Bronchial epithelial cell (primary cell): ENCODE results near the gene TIMMDC1. TPM values are rescaled to one million over a fixed set of nuclear protein-coding genes. Genes with fewer than 3 reads are reported as not detected.
"Not testable (repeated sequence)": the region's sequence is repeated elsewhere in the genome, so short reads cannot be mapped to it uniquely, and the experiment has no call there.

Source experiments
- DNase-seq: peaks from one replicate; pipeline ENCODE4 v3.0.0-alpha.2; 2010; ENCODE audit warnings: low read depth
- FAIRE-seq: peaks from 2 replicates; lab custom pipeline; 2011; peaks lifted over from hg19 to GRCh38; lab: Jason Lieb, UNC
- H3K27me3 ChIP-seq: 2 replicates; pipeline ENCODE4 v1.5.1; 2011; ENCODE audit warnings: low read length; ENCODE audit not compliant: control insufficient read depth, insufficient read depth
- H3K36me3 ChIP-seq: 2 replicates; pipeline ENCODE4 v1.5.1; 2011; ENCODE audit warnings: low read length; ENCODE audit not compliant: control insufficient read depth, insufficient read depth
- H3K4me3 ChIP-seq: 2 replicates; pipeline ENCODE4 v1.5.1; 2011; ENCODE audit warnings: mild to moderate bottlenecking, low read depth, low read length, control low read depth
- total RNA-seq: library from RNA; depleted of rRNA; stranded (reverse); fragments of >200 nt; gene quantifications from 2 replicates; pipeline ENCODE4 v1.2.1, GENCODE V29; 2014
- TF ChIP-seq, protein P1 (sequence below): IDR thresholded peaks from 2 replicates; pipeline ENCODE4 v1.5.1; 2011; ENCODE audit warnings: mild to moderate bottlenecking, moderate library complexity, low read length, control low read depth, inconsistent platforms; ENCODE audit not compliant: insufficient read depth, severe bottlenecking

Gene TIMMDC1
- total RNA-seq, 1 donor from 2014 or later = 52.7 TPM

DNA sequence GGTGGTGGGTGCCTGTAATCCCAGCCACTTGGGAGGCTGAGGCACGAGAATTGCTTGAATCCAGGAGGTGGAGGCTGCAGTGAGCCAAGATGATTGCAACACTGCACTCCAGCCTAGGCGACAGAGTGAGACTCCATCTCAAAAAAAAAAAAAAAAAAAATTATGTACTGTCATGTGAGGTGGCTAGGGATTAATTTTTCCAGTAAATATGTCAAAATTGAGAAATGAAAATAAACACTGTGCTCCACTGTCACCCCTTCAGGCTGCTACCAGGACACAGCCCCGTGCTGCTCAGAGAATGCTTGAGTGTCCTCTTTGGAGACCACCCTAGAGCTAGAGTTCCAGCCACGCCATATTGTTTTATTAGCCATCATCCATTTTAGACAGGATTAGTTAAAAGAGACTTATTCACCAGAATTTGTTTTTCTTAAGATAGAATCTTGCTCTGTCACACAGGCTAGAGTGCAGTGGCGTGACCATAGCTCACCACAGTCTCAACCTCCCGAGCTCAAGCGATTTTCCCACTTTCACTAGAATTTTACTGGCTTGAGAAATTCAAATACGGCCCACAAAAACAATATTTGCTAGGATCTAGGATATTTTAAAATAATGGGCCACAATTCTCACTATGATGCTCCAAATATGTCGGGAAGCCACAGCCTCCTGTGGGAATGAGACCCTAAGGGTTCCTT, 60.4 kb downstream of the TIMMDC1 start:
- no peak for DNase-seq
- Histone ChIP-seq H3K4me3 (no peak overlapping the region), H3K27me3 (peaks cover 3% of the 10 kb centered on the region), H3K36me3 (no peaks in the 10 kb centered on the region)
- FAIRE-seq = no peak
- TF ChIP-seq, protein P1, sequence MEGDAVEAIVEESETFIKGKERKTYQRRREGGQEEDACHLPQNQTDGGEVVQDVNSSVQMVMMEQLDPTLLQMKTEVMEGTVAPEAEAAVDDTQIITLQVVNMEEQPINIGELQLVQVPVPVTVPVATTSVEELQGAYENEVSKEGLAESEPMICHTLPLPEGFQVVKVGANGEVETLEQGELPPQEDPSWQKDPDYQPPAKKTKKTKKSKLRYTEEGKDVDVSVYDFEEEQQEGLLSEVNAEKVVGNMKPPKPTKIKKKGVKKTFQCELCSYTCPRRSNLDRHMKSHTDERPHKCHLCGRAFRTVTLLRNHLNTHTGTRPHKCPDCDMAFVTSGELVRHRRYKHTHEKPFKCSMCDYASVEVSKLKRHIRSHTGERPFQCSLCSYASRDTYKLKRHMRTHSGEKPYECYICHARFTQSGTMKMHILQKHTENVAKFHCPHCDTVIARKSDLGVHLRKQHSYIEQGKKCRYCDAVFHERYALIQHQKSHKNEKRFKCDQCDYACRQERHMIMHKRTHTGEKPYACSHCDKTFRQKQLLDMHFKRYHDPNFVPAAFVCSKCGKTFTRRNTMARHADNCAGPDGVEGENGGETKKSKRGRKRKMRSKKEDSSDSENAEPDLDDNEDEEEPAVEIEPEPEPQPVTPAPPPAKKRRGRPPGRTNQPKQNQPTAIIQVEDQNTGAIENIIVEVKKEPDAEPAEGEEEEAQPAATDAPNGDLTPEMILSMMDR = no peak

DNA sequence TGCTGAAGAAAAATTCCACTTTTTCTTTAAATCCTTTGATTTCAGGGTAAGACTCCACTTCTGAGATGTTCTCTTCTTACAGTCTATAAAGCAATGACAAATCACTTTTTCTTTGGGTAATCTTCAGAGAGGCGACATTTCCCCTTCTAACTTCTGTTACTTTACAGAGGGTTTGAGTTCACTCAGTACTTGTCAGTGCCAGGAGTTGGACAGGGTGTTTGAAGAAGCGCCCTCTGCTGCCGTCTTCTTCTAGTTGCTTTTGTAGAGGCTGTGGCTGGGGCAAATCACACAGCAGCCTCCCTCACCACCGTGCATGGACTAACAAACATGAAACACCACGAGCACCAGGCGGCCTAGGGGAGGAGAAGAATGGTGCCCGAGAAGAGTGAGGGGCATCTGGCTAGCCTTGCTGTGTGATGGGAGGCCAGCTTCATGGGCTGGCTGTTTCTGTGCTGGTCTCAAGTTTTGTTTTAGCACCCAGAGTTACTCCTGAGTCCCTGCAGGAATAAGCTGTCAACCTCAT, 61.2 kb downstream of the TIMMDC1 start, which contains the start of gene CD80:
Gene CD80, minus strand, starts transcription at position 174 of the 523 bp plus-strand sequence. CDS start 1,886 bp downstream, outside the sequence.
- H3K36me3 ChIP-seq = no peaks in the 10 kb centered on the region
- no peak for FAIRE-seq
- TF ChIP-seq, protein P1 = peak; percentile 54
- peaks cover 3% of the 10 kb centered on the region for H3K27me3 ChIP-seq
- peak; percentile 49 for DNase-seq
- no peak within 1 kb of the TSS for H3K4me3 ChIP-seq

DNA sequence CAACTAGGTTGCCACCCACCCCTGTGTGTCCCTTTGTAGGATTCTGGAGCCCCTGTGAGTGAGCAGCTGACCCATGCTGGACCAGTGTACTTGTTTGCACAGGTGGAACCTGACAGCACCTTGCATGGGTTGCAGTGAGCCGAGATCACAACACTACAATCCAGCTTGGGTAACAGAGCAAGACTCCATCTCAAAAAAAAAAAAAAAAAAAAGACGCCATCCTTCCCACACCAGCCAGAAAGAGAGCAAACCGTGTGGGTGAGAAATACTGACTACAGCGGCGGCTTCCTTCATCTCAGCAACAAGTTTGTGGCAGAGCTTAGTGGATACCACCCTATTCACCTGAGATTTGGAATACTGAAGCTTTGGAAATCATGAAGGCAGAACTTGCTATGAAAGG, 61.8 kb downstream of the TIMMDC1 start:
- H3K4me3 ChIP-seq = no peak overlapping the region
- TF ChIP-seq, protein P1 = no peak
- H3K27me3 ChIP-seq = peaks cover 3% of the 10 kb centered on the region
- no peaks in the 10 kb centered on the region for H3K36me3 ChIP-seq
- FAIRE-seq = peak; percentile 13
- no peak for DNase-seq

DNA sequence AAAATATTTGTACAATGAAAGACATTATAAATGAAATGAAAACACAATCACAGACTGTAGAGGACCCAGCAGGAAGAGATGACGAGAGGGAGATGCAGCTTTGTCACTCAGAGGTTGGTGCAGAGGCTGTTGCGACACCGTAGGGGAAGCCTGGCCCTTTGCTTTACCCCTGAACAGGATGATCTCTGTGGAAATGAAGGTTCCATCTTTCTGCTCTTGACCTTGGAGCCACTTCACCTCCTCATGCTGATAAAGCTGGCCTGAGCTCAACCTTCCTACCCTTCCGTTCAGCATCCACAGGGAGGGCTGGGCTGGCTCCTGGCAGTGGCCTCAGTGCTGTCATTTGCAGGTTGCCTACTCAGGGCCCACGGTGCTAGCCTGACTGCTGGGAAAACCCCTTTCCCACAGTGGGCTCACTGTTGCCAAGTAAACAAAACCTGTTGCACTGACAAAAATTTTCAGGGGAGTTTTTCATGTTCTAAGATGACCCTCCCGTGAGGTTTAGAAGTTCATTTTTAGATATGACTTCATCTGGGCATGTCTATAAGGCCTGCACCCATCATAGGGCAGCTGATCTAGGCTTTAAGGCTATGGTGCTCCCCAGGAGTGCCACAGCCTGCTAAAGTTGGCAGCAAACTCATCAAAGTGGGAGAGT, 64.1 kb downstream of the TIMMDC1 start:
- Histone ChIP-seq H3K27me3 (no peaks in the 10 kb centered on the region), H3K36me3 (no peaks in the 10 kb centered on the region), H3K4me3 (no peak overlapping the region)
- DNase-seq (no peak), FAIRE-seq (no peak)
- TF ChIP-seq, protein P1 = no peak

DNA sequence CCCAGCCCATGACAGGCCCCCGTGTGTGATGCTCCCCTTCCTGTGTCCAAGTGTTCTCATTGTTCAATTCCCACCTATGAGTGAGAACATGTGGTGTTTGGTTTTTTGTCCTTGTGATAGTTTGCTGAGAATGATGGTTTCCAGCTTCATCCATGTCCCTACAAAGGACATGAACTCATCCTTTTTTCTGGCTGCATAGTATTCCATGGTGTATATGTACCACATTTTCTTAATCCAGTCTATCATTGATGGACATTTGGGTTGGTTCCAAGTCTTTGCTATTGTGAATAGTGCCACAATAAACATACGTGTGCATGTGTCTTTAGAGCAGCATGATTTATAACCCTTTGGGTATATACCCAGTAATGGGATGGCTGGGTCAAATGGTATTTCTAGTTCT, 65.0 kb downstream of the TIMMDC1 start:
- DNase-seq, H3K36me3 ChIP-seq, H3K4me3 ChIP-seq, H3K27me3 ChIP-seq, FAIRE-seq: not testable (repeated sequence)

DNA sequence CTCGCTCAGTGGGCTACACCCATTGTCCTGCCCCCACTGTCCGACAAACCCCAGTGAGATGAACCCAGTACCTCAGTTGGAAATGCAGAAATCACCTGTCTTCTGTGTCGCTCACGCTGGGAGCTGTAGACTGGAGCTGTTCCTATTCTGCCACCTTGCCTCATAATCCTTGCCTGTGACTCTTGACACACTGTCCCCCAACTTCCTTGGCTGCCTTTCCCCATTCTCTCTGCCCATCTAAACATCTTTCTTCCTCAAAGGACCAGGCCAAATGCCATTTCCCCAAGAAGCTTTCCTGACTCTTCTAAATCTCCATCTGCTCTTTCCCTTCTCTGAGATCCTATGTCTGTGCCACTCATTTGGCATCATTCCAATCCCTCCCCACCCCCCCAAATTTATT, 70.8 kb downstream of the TIMMDC1 start:
- Histone ChIP-seq H3K36me3 (no peaks in the 10 kb centered on the region), H3K4me3 (no peak overlapping the region), H3K27me3 (no peaks in the 10 kb centered on the region)
- TF ChIP-seq, protein P1 = no peak
- FAIRE-seq (no peak), DNase-seq (no peak)
